HG03354 (cell line): ENCODE data around the gene ARHGAP42.
A peak's percentile ranks its signal among the peaks of the same experiment; 100 is the strongest.
"Not testable (repeated sequence)": the region's sequence is repeated elsewhere in the genome, so short reads cannot be mapped to it uniquely, and the experiment has no call there.

Experiments used
- ATAC-seq: cut with Tn5 transposase; IDR thresholded peaks from one replicate; pipeline ENCODE4 v1.9.1; 2021; ENCODE audit warnings: mild to moderate bottlenecking; ENCODE audit not compliant: unreplicated experiment, poor library complexity, severe bottlenecking

Gene ARHGAP42

DNA sequence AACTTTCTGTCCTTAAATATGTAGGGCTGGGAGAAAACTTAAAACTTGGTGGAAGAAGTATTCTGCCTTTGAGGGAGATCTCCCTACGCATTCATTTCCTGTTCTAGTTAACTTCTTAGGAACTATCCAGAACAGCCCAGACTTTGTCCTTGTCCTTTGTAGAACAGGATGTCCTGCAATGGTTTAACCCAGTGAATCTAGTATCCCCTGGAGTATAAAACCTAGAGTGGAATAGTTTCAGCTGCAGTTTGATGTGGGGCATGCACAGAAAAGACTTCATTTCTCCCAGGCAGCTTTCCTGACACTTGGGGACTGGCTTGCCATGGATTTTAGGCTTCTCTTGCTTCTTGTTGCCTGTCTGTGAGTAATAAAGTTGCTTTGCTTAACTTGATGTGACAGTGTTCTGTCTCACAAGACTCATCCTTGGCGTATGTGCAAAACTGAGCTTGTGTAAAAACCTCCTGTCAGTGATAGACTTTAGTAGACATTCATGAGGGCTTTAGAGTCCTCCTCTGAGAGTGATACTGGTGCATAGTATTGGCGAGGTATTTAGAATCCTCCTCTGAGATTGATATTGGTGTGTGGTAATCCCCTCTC, 28.2 kb downstream of the ARHGAP42 start:
- ATAC-seq: no peak

DNA sequence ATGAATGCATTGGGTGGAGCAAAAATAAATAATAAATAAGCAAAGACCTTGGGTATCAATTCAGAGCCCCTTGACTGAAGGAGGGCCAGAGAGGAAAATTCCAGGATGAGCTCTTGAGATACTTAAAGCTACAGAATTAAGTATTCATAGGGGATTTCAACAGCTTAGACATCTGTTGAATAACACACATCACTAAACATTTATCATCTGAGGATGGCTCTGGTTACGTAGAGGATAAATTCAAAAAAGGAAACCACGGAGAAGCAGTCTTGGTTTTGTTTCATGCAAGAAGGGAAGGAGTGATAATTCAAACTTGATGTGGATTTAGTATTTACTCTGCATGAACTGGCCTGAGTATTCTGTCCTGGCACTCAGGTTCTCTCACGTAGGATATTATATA, 29.8 kb downstream of the ARHGAP42 start:
- no peak for ATAC-seq

DNA sequence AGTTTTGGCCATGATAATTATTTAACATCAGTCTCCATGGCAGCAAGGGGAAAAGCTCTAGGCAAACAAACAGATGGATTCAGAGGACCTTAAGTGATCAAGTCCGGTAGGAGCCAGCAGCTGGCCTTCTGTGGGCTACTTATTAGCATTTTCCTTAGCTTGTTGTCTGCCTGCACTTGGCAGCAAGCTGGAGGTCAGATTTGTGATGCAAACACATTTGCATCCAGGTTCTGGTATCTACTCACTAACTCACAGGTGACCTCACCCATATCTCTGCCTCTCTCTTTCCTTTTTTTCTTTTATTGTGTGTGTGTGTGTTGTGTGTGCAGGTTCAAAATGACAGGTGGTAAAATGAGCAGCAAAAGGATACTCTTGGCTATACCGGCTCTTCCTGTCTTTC, 32.3 kb downstream of the ARHGAP42 start:
- ATAC-seq: peak; percentile 62

DNA sequence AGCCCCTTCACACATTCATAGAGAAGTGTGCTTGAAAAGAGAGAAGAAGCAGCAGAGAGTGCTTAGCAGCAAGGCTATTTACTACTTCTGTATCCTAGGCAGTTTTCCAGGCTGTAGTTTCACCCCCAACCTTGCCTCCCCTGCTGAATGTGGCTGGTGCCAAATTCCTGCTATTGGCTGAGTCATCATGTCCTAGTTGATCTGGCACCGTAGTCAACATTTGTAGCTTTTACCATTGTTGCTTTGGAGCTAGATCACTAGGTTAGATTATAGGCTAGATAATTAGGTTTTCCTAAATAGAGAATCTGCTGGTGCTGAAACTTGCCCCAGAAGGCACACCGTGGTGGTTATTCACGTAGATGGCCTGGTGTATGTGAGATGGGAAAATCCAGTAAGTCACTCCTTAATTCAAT, 32.7 kb downstream of the ARHGAP42 start:
- no peak for ATAC-seq

DNA sequence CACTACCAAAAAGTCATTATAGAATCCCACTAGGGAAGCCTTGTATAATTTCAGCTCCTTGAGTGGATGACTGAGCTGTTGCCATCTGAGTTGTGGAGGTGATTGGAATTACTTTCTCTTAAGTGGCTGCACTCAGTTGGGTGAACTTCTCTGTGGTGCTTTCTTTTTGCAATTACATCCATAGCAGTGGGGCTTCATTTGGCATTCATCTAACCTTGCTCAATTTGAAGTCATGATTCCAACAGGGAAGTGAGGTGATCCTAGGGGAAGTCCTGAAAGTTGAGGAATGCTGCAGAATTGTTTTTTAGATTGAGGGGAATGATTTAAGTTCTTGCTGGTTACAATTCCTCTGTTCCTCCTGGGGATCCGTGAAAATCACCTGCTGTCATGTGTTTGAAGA, 39.6 kb downstream of the ARHGAP42 start:
- ATAC-seq: no peak

- ATAC-seq: no peak
Measured at GRCh38 chr11:100727410-100727809, 40.3 kb downstream of the ARHGAP42 start.

GRCh38 chr11:100730266-100730665, 43.2 kb downstream of the ARHGAP42 start:
- no peak for ATAC-seq

DNA sequence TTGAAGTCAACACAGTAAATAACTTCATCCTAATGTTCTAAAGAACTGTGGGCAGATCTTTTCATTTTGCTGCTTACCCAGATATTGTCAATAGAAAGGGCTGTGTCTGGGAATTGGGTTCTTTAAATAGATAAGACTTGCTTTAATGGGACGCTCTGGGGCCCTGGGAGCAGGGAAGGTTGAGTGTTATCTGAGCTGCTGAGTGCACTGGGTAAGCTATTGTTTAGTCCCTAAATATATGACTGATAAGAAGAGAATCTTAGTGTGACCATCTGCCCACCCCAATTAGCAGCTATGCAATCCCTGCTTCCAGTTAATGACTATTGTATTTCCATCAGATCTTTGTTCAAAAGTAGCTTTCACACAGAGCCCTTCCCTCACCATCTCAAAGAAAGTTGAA, 44.4 kb downstream of the ARHGAP42 start:
- no peak for ATAC-seq

DNA sequence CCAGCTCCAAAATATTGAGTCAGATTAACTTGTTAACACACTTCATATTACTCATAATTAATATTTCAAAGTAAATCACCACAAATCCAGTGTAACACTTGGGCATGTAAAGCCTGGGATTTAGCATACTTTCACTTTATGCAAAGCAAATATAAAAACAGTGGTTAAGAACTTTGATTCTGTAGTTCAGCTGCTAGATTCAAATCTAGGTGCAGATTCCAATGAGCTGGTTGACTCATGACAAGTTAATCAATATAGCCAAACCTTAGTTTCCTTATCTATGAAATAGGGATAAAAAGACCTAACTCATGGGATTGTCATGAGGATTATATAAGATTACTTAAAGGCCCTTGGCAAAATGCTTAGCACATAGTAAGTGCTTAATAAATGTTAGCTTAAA, 45.9 kb downstream of the ARHGAP42 start:
- ATAC-seq: no peak

DNA sequence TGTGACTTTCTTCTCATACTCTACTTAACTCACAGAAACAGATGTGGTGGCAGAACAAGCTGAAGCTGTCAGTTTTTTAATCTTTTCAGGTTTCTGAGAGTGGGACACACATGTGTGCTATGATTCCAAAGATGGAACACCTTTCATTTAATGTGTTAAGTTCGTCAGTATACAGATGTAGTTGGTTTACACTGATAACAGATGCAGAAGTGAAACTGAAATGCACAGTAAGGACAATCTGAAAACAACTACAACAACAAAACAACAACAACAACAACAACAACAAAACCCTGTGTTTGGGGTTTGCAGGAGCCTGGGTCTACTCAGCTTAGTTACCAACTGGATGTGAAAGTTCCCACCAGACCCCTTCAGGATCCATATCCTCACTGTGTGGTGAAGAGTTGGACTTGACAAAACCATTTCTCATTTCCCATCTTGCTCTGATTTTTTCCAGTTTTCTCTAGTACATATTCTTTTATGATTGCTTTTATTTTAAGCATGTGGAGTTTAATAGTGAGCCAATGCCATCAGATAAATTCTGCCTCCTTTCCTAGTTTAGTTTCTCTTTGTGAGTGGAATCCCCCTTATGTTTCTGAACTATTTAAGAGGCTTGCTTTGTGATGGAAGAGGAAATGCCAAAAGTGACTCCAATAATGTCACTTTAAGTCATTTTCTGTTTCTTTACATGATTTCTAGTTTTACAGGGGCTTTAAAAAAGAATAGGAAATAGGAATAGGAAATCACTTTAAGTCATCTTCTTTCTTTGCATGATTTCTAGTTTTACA, 47.8 kb downstream of the ARHGAP42 start:
- peak; percentile 59 for ATAC-seq

DNA sequence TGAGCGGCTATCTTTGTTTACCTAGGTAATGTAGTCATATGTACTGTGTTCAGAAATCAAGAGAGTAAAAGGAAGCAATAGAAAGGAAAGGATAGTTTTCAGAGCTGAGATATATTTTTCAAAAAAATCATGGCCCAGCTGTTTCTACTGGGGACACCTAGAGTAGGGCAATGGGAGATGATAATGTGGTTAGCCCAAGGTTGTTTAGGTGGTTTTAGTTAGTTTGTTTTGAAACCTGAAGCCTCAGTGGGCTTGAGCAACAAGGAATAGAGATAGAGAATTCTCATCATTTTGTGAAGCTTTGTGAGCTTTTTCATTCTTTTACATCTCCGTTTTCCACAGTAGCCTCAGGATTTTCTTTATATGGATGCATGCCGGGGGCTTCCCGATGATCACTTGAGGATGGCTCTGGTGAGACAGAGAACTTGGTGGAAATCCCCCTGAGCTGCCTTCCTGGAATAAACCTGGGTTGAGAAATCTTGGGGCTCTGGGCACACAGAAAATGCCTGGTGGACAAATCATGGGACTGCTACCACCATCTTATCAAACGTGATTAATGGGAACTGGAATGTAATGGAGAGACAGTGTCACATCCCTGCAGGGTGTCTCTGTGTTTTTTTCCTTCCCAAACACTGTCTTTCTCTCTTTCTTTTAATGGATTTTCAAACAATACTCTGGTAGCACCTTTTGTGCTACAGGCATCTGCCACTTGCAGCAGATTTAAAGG, 49.0 kb downstream of the ARHGAP42 start:
- no peak for ATAC-seq

DNA sequence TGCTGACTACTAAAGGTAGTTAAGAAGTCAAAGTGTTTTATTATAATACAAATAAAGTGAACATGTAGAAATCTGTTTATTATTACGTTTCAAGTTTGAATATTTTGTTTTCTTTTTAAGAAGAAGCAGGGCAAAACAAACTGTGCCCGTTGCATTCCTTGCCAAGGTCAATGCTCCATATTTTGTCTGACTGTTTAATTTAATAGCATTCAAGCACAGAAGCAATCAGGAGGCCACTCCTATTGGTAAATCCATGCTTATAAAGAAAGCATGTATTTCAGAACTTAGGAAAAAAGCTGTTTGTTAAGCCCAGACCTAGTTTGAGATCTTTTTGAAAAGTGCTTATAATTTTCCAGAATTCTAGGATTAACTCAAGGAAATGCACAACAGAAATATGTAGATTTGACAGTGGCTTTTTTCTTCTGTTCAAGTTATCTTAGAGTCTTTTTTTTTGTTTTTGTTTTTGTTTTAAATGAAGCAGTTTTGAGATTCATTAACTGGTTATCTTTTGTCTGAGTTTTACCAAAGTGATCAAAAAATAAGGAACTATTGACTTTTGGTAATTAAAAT, 51.7 kb downstream of the ARHGAP42 start:
- no peak for ATAC-seq

- no peak for ATAC-seq
Measured at GRCh38 chr11:100739666-100740065, 52.6 kb downstream of the ARHGAP42 start.

DNA sequence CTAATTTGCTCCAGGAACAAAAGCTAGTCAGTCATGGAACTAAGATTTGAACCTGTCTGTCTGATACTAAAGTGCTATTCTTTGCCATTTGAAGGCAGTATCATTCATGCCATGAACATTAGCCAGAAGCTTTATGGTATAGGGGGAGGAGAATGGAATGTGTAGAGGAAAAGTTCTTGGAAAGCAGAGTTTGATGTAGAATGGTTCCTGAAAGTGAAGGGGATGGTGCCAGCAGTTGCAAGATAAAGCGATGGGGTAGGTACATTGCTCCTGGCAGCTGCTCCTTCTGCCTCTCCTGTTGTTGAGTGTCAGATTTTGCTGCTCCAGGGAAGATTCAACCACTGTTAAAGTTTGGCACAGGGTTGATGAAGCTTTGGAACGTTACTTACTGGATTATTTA, 53.4 kb downstream of the ARHGAP42 start:
- ATAC-seq: no peak

GRCh38 chr11:100741866-100742625, 55.0 kb downstream of the ARHGAP42 start:
- peak; percentile 27 for ATAC-seq

DNA sequence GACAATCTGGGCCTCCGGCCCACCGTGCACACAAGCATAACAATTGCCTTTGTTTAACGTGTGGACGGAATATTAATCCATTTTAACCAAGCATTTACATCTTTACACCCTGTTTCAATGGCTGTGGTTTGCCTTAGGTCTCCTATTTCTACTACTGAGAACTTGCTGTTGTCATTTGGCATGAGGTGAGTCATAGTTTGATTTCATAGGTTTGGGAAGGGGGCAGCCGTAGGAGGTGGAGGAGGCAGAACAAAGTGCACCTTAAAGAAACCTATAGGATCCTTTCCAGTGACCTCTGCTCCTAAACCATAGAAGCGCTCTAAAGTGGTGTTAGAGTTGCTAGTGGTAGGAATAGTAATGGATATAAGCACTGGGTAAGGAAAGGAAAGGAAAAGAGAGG, 59.4 kb downstream of the ARHGAP42 start:
- ATAC-seq: no peak

GRCh38 chr11:100748153-100748552, 61.1 kb downstream of the ARHGAP42 start:
- ATAC-seq: no peak

DNA sequence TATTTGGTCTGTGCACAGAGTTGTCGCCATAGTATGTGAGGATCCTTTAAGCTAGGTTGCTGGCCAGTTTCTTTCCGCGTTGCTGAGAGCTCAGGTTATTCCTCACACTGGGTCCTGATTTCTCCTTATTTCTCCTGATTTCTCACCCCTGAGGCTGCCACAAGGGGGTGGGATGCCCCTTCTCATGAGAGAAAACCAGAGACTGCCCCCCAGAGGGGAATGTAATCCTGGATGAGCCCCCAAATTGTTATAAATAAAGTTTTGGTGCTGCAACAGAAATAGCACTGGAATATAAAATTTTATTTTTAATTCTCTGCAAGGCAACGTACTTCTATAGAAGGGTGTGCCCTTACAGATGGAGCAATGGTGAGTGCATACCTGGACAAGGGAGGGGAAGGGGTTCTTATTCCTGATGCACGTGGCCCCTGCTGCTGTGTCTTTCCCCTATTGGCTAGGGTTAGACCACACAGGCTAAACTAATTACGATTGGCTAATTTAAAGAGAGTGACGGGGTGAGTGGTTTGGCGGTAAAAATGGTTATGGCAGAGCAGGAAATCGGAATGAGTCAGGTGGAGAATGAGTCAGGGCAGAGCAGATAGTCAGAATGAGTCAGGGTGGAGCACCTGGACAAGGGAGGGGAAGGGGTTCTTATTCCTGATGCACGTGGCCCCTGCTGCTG, 62.9 kb downstream of the ARHGAP42 start:
- not testable (repeated sequence) for ATAC-seq

- not testable (repeated sequence) for ATAC-seq
Measured at GRCh38 chr11:100750566-100750891, 63.4 kb downstream of the ARHGAP42 start.
